Gastroesophageal sphincter (tissue), 3 donors: ENCODE data around the gene STPG4.

ENCODE experiments used
- CTCF ChIP-seq, 4 experiments: fragments of 200-600 bp in 2 of 4; fragments of 450-650 bp in 2 of 4; sonication (generic) in 1 of 4; IDR thresholded peaks; one replicate each; pipeline ENCODE4 v1.5.1; 2017 to 2019; ENCODE audit warnings: antibody characterized with exemption in 4 of 4, mild to moderate bottlenecking in 2 of 4, moderate library complexity in 2 of 4
- POLR2AphosphoS5 ChIP-seq: sonication (generic); formaldehyde crosslinking; IDR thresholded peaks from one replicate; pipeline ENCODE4 v1.6.1; 2017; ENCODE audit warnings: antibody characterized with exemption

- TF ChIP-seq CTCF (IDR thresholded peaks at IDR 0.05) (no peak), POLR2AphosphoS5 (no peak)
Measured at GRCh38 chr2:47093626-47094025, 61.5 kb downstream of the STPG4 start.
